GM11168 (cell line): ENCODE results near the gene TSHZ2.
"Not testable (repeated sequence)": the region's sequence is repeated elsewhere in the genome, so short reads cannot be mapped to it uniquely, and the experiment has no call there.

Source experiments
- in situ Hi-C: fragments of 300-500 bp; cut with MboI; formaldehyde crosslinking; loops from one replicate; pipeline ENCODE4 v1.12.0; 2022; ENCODE audit warnings: low sequenced_read_pairs; ENCODE audit not compliant: unreplicated experiment

The TSHZ2 gene

DNA sequence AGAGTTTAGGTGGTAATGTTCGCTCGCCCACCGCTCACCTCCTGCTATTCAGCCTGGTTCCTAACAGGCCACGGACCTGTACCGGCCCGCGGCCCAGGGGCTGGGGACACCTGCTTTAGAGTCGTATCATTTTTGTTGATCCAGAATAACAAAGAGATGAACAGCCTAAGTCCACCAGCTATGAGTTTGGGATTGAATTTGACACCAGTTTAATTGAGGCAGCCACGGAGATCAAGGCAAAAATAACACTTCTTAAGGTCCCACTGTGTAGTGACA, 108.5 kb downstream of the TSHZ2 start:
- in situ Hi-C loops: no loop called here

- in situ Hi-C loops: no loop called here
Measured at GRCh38 chr20:53080969-53081871, 109.1 kb downstream of the TSHZ2 start.

GRCh38 chr20:53081916-53082863, 110.0 kb downstream of the TSHZ2 start:
- in situ Hi-C loops: no loop called here

GRCh38 chr20:53083411-53083810, 111.3 kb downstream of the TSHZ2 start:
- in situ Hi-C loops: no loop called here

GRCh38 chr20:53084408-53084997, 112.3 kb downstream of the TSHZ2 start:
- in situ Hi-C loops: no loop called here

DNA sequence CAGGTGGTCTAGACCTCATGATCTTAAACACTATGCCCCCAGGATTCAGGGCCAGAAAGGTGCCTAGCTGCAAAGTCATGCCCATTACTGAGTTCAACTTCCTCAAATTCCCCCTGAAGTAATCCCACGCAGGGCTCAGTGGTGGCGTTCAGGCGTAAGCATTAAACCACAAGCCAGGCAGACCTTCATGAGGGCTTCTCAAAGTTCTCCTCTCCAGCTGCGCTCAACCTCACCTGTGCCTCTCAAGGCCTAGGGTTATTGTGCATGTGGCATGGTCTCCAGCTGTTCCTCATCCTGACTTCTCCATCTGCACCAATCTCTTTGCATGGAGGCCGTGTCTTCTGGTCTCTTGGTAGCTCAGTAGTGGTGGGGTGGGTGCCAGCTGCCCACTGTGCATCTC, 113.6 kb downstream of the TSHZ2 start:
- in situ Hi-C loops: no loop called here

DNA sequence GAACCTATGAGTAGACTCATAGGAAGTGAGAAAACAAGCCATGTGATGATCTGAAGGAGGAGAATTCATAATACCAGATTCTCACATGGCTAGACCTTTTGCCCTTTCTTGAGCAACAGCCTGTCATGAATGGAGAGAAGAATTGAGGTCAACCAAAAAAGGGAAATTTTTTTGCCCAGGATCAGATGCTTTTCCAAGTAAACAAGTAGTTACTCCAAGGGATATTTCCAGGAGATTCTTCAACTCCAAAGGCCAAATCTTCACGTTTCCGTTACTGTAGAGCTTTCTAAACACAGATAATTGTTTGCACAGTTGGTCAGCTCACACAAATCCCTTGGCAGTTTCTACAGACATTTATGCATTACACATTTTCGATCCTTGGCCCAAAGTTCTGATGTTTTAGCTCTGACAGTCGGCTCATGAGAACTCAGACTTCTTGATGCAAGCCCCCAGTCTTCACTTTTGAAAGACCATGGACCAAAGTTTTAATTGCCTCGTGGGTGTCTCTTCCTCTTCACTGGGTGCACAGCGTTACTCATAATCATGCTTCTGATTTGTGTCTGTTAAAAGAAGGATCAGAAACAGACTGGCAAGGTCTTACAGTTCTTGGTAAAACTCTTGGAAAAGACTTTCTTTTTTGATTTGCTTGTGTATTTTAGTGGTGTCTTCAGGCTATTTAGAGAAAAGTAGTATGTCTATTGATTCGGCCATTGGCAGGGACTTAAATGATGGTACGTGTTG, 115.0 kb downstream of the TSHZ2 start:
- in situ Hi-C loops: no loop called here

GRCh38 chr20:53088786-53089185, 116.6 kb downstream of the TSHZ2 start:
- in situ Hi-C loops: no loop called here

- in situ Hi-C loops: not testable (repeated sequence)
Measured at GRCh38 chr20:53089851-53090250, 117.7 kb downstream of the TSHZ2 start.

DNA sequence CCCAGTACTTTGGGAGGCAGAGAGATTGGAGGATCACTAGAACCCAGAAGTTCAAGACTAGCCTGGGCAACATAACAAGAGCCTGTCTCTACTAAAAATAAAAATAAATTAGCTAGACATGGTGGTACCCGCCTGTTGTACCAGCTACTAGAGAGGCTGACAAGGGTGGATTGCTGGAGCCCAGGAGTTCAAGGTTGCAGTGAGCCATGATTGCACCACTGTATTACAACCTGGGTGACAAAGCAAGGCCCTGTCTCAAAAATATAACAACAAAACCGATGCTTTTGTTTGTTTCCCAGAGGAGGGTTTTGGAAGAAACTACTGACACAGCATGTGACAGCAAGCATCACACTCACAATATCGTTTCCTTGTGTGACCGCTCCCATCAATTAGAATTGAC, 119.6 kb downstream of the TSHZ2 start:
- in situ Hi-C loops: no loop called here

GRCh38 chr20:53092772-53093300, 120.7 kb downstream of the TSHZ2 start:
- in situ Hi-C loops: no loop called here

DNA sequence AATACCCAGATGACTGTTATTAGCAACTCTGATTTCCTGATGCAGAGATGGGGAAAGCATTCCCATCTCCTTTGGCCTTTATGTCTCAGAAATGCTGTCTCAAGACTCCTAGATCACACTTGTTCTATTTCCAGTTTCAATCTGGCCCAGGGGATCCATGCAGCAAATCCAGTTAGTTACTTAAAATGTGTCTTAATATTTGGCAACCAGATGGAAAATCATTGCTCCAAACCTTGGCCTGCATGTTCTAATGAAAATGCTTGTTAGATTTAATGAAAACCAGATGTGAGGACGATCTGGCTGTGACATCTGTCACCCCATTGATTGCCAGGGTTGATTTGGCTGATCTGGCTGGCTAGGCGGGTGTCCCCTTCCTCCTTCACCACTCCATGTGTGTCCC, 125.2 kb downstream of the TSHZ2 start:
- in situ Hi-C loops: no loop called here

- in situ Hi-C loops: no loop called here
Measured at GRCh38 chr20:53097791-53098190, 125.6 kb downstream of the TSHZ2 start.

GRCh38 chr20:53098621-53099020, 126.5 kb downstream of the TSHZ2 start:
- in situ Hi-C loops: no loop called here

DNA sequence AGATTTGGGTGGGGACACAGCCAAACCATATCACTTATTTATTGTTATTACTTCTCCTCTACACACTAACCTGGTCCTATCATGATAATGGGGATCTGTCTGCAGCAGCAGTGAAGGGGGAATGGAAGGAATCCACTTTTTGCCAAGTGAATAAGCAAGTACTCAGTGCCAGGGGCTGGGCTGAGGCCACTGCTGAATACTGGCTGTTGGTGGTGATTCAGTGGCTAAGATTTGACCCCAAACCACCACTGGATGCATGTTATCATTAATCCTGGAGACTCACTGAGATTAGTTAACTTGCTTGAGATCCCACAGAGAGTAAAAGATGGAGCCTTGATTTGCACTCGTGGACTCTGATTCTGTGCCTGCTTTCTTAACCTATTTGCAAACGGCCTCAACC, 127.7 kb downstream of the TSHZ2 start:
- in situ Hi-C loops: no loop called here

GRCh38 chr20:53100476-53100911, 128.3 kb downstream of the TSHZ2 start:
- in situ Hi-C loops: no loop called here

- in situ Hi-C loops: no loop called here
Measured at GRCh38 chr20:53101992-53102760, 130.0 kb downstream of the TSHZ2 start.

GRCh38 chr20:53103124-53103523, 131.0 kb downstream of the TSHZ2 start:
- in situ Hi-C loops: no loop called here

- in situ Hi-C loops: no loop called here
Measured at GRCh38 chr20:53104884-53105283, 132.7 kb downstream of the TSHZ2 start.
